Measurements from ENCODE around the gene PTCHD1. TPM values are rescaled to one million over a fixed set of nuclear protein-coding genes. Genes with fewer than 3 reads are reported as not detected.

Gene PTCHD1
- total and polyA plus RNA-seq, 2 of the 4 experiments (the other 2 are of a cell fraction) = not detected

- 38% methylated on average over 4 of the region's 8 CpGs; no CpG with 5 or more reads in 1 of the 2 experiments for WGBS, 2 experiments (ENCODE audit: extremely low coverage in 2 of 2, insufficient read length in 1 of 2)
- DNase-seq (no peak), ATAC-seq (ENCODE audit: low read depth) (no peak)
- no peaks in the 10 kb centered on the region for H3K4me1 ChIP-seq (ENCODE audit: control insufficient read depth, insufficient read depth, low read length)
- H3K4me3 ChIP-seq (ENCODE audit: insufficient read depth, low read depth, low read length) = no peak overlapping the region
- ChIA-PET CTCF (no interaction called here), POLR2A (ENCODE audit: unreplicated experiment) (no interaction called here)
- intact Hi-C loops (cut with micrococcal nuclease) (no loop called here), in situ Hi-C loops (cut with MboI; ENCODE audit: low sequenced_read_pairs) (no loop called here), dilution Hi-C loops (cut with HindIII; ENCODE audit: low sequenced_read_pairs, unreplicated experiment) (no loop called here)
- H4K91ac ChIP-seq (ENCODE audit: insufficient read depth, low read depth, low read length) = no peak overlapping the region
- H4K20me1 ChIP-seq (ENCODE audit: insufficient read depth, low read length) = no peaks in the 10 kb centered on the region
- H3K9me1 ChIP-seq (ENCODE audit: insufficient read depth, low read length) = no peaks in the 10 kb centered on the region
- no peak overlapping the region for H2AFZ ChIP-seq (replicated peaks; ENCODE audit: low read length, poor library complexity)
- H3K56ac ChIP-seq (ENCODE audit: extremely low read depth, insufficient read depth, low read length) = no peak overlapping the region
- no peak overlapping the region for H3K4me2 ChIP-seq (ENCODE audit: low read depth, low read length)
- H2AK9ac ChIP-seq (replicated peaks; ENCODE audit: low read depth, low read length, poor library complexity) = no peak overlapping the region
- H3K18ac ChIP-seq (ENCODE audit: low read depth, low read length) = no peak overlapping the region
- no peak overlapping the region for H3K23ac ChIP-seq (ENCODE audit: low read depth, low read length)
- H2BK20ac ChIP-seq (ENCODE audit: low read depth, low read length) = no peak overlapping the region
- H3K27me3 ChIP-seq (ENCODE audit: control insufficient read depth, insufficient read depth, low read length) = no peaks in the 10 kb centered on the region
- H2AK5ac ChIP-seq (ENCODE audit: low read depth, low read length) = no peak overlapping the region
- no peaks in the 10 kb centered on the region for H3K79me1 ChIP-seq (ENCODE audit: low read depth in 1 of 2, low read length in 2 of 2)
- no peak overlapping the region for H2BK5ac ChIP-seq (ENCODE audit: low read depth, low read length, poor library complexity, severe bottlenecking)
- H2BK120ac ChIP-seq (ENCODE audit: low read depth, low read length) = no peak overlapping the region
- H3K4ac ChIP-seq (ENCODE audit: low read depth, low read length) = no peak overlapping the region
- no peak overlapping the region for H3K27ac ChIP-seq (ENCODE audit: insufficient read depth, low read length)
- TF ChIP-seq POLR2A (IDR thresholded peaks at IDR 0.05; ENCODE audit: low read depth, low read length) = no peak
- TF ChIP-seq CEBPB (IDR thresholded peaks at IDR 0.05; ENCODE audit: low read depth, low read length) = no peak
- no peak for TF ChIP-seq MAZ (IDR thresholded peaks at IDR 0.05; ENCODE audit: borderline replicate concordance, low read depth, low read length)
- no peak for TF ChIP-seq RFX5 (IDR thresholded peaks at IDR 0.05; ENCODE audit: low read depth, low read length)
- no peak for TF ChIP-seq ELK1 (IDR thresholded peaks at IDR 0.05; ENCODE audit: borderline replicate concordance, low read depth, low read length)
- TF ChIP-seq MAFK (IDR thresholded peaks at IDR 0.05; ENCODE audit: low read depth, low read length) = no peak
- no peak for TF ChIP-seq MXI1 (IDR thresholded peaks at IDR 0.05; ENCODE audit: borderline replicate concordance, low read depth, low read length)
- no peaks in the 10 kb centered on the region for H3K9me3 ChIP-seq (ENCODE audit: control insufficient read depth, insufficient read depth, low read length)
- no peak overlapping the region for H3K14ac ChIP-seq (replicated peaks; ENCODE audit: low read depth, low read length)
- H3K9ac ChIP-seq (ENCODE audit: low read depth, low read length) = no peak overlapping the region
- no peak overlapping the region for H4K8ac ChIP-seq (ENCODE audit: low read depth in 2 of 2, low read length in 2 of 2)
- no TSS peak for BruUV-seq (replicated peaks)
- no peak overlapping the region for H4K5ac ChIP-seq (ENCODE audit: low read depth, low read length)
- no peaks in the 10 kb centered on the region for H3K36me3 ChIP-seq (ENCODE audit: control insufficient read depth, insufficient read depth, low read length)
- H2BK15ac ChIP-seq (ENCODE audit: low read depth, low read length) = no peak overlapping the region
Observed at GRCh38 chrX:23389196-23389792, 54.6 kb downstream of the PTCHD1 start.
